ENCODE data around the gene HS6ST3. TPM values are rescaled to one million over a fixed set of nuclear protein-coding genes. Genes with fewer than 3 reads are reported as not detected.
A peak's percentile ranks its signal among the peaks of the same experiment; 100 is the strongest.
"Not testable (repeated sequence)": the region's sequence is repeated elsewhere in the genome, so short reads cannot be mapped to it uniquely, and the experiment has no call there.

Gene HS6ST3
- total RNA-seq (10 to 100 TPM in 1 of 9 donors, 1 to 10 TPM in 8; 2.5 to 27.1 (median 6.3) TPM), polyA plus RNA-seq (10 to 100 TPM in 1 of 3 donors, 1 to 10 TPM in 2; 2.1 to 12.6 (median 4.1) TPM)
- long read RNA-seq, donor 1, full-length matches to known transcripts: 1 of 1 reads
- long read RNA-seq, donor 1, partial matches to known transcripts: 0 of 1 reads
- long read RNA-seq, donor 1, other reads (novel, unspliced or antisense): 0 of 1 reads
- long read RNA-seq, donor 2, full-length matches to known transcripts: 7 of 7 reads
- long read RNA-seq, donor 2, partial matches to known transcripts: 0 of 7 reads
- long read RNA-seq, donor 2, other reads (novel, unspliced or antisense): 0 of 7 reads
- long read RNA-seq, donor 3, full-length matches to known transcripts: 9 of 9 reads
- long read RNA-seq, donor 3, partial matches to known transcripts: 0 of 9 reads
- long read RNA-seq, donor 3, other reads (novel, unspliced or antisense): 0 of 9 reads
- long read RNA-seq, donor 4: 0 reads
- long read RNA-seq, donor 5, full-length matches to known transcripts: 1 of 5 reads
- long read RNA-seq, donor 5, partial matches to known transcripts: 0 of 5 reads
- long read RNA-seq, donor 5, other reads (novel, unspliced or antisense): 4 of 5 reads
- long read RNA-seq, donor 6, partial matches to known transcripts: 0 of 1 reads
- long read RNA-seq, donor 6, other reads (novel, unspliced or antisense): 1 of 1 reads
- long read RNA-seq, donor 7: 0 reads
- long read RNA-seq, donor 8, full-length matches to known transcripts: 2 of 2 reads
- long read RNA-seq, donor 8, partial matches to known transcripts: 0 of 2 reads
- long read RNA-seq, donor 8, other reads (novel, unspliced or antisense): 0 of 2 reads
- long read RNA-seq, donor 9, full-length matches to known transcripts: 5 of 5 reads
- long read RNA-seq, donor 9, partial matches to known transcripts: 0 of 5 reads
- long read RNA-seq, donor 9, other reads (novel, unspliced or antisense): 0 of 5 reads
- long read RNA-seq, donor 10, full-length matches to known transcripts: 1 of 1 reads
- long read RNA-seq, donor 10, partial matches to known transcripts: 0 of 1 reads
- long read RNA-seq, donor 10, other reads (novel, unspliced or antisense): 0 of 1 reads

GRCh38 chr13:96089749-96090239 lies at the start of gene HS6ST3:
HS6ST3 (plus strand) TSS chr13:96090107.
- peak; percentile 46 to 79 (median 67) for DNase-seq
- peaks cover 0 to 9% of the 10 kb centered on the region in 2 donors for H3K4me1 ChIP-seq (replicated peaks in 1 of 2)
- H3K27ac ChIP-seq: peak within 1 kb of the TSS in 2 of 5 donors; percentile 21 to 44
- H3K4me3 ChIP-seq: peak within 1 kb of the TSS in 2 of 4 donors; percentile 26 to 58
- TF ChIP-seq POLR2A (IDR thresholded peaks at IDR 0.05) (peak in 1 of 2 donors; percentile 44), CTCF (IDR thresholded peaks at IDR 0.05) (no peak)
- H3K27me3 ChIP-seq: peaks cover 4% of the 10 kb centered on the region
- H3K36me3 ChIP-seq (replicated peaks in 1 of 2): no peaks in the 10 kb centered on the region
- 0 to 2% (median 0%) methylated on average over 3 to 35 of the region's 35 CpGs for WGBS, 4 donors
- H3K9me3 ChIP-seq (replicated peaks in 1 of 3): no peaks in the 10 kb centered on the region
- intact Hi-C loops (cut with DNase I): no loop called here

GRCh38 chr13:96041326-96042110 lies 48.4 kb upstream of the HS6ST3 start:
- no peak for DNase-seq
- Histone ChIP-seq H3K9me3 (replicated peaks in 1 of 3) (no peaks in the 10 kb centered on the region), H3K27ac (no peak overlapping the region), H3K27me3 (no peaks in the 10 kb centered on the region), H3K4me1 (replicated peaks in 1 of 2) (no peaks in the 10 kb centered on the region), H3K36me3 (replicated peaks in 1 of 2) (no peaks in the 10 kb centered on the region), H3K4me3 (no peak overlapping the region)
- TF ChIP-seq POLR2A (IDR thresholded peaks at IDR 0.05) (no peak), CTCF (IDR thresholded peaks at IDR 0.05) (no peak)
- intact Hi-C loops (cut with DNase I): no loop called here
- 91 to 100% (median 97%) methylated on average over 2 to 4 of the region's 4 CpGs for WGBS, 4 donors

- Histone ChIP-seq H3K36me3 (replicated peaks in 1 of 2) (no peaks in the 10 kb centered on the region), H3K27me3 (no peaks in the 10 kb centered on the region), H3K4me3 (no peak overlapping the region), H3K9me3 (replicated peaks in 1 of 3) (no peaks in the 10 kb centered on the region), H3K27ac (no peak overlapping the region), H3K4me1 (replicated peaks in 1 of 2) (no peaks in the 10 kb centered on the region)
- intact Hi-C loops (cut with DNase I): no loop called here
- WGBS, 4 donors: 96 to 100% (median 98%) methylated on average over 1 of the region's 1 CpG
- DNase-seq: no peak
- TF ChIP-seq CTCF (IDR thresholded peaks at IDR 0.05): no peak
- TF ChIP-seq POLR2A (IDR thresholded peaks at IDR 0.05): no peak
Observed at GRCh38 chr13:96044238-96044637, 45.7 kb upstream of the HS6ST3 start.

GRCh38 chr13:96046449-96047126 lies 43.3 kb upstream of the HS6ST3 start:
- H3K36me3 ChIP-seq (replicated peaks in 1 of 2); H3K27me3 ChIP-seq; H3K4me1 ChIP-seq (replicated peaks in 1 of 2); DNase-seq; intact Hi-C loops (cut with DNase I); H3K27ac ChIP-seq; H3K4me3 ChIP-seq; H3K9me3 ChIP-seq (replicated peaks in 1 of 3): not testable (repeated sequence)
- WGBS, 4 donors: 96 to 97% (median 97%) methylated on average over 16 of the region's 16 CpGs

GRCh38 chr13:96050955-96051354 lies 39.0 kb upstream of the HS6ST3 start:
- H3K27me3 ChIP-seq; H3K9me3 ChIP-seq (replicated peaks in 1 of 3); DNase-seq; intact Hi-C loops (cut with DNase I); H3K27ac ChIP-seq; H3K4me3 ChIP-seq; H3K36me3 ChIP-seq (replicated peaks in 1 of 2): not testable (repeated sequence)
- 89 to 100% (median 94%) methylated on average over 2 to 4 of the region's 4 CpGs for WGBS, 4 donors
- H3K4me1 ChIP-seq (replicated peaks in 1 of 2): peaks cover 0 to 11% of the 10 kb centered on the region in 2 donors

- DNase-seq: not testable (repeated sequence)
Observed at GRCh38 chr13:96051491-96051890, 38.4 kb upstream of the HS6ST3 start.

More at GRCh38 chr13:96051491-96051890, 38.4 kb upstream of the HS6ST3 start:
- H3K4me3 ChIP-seq; H3K36me3 ChIP-seq (replicated peaks in 1 of 2); H3K27me3 ChIP-seq; H3K9me3 ChIP-seq (replicated peaks in 1 of 3); H3K27ac ChIP-seq; intact Hi-C loops (cut with DNase I): not testable (repeated sequence)
- 96 to 98% (median 97%) methylated on average over 5 of the region's 5 CpGs for WGBS, 4 donors
- H3K4me1 ChIP-seq (replicated peaks in 1 of 2): peaks cover 0 to 11% of the 10 kb centered on the region in 2 donors

Measured in adrenal gland (tissue), 19 donors.